ENCODE measurements around the gene DEXI. TPM values are rescaled to one million over a fixed set of nuclear protein-coding genes. Genes with fewer than 3 reads are reported as not detected.

The DEXI gene
- total and polyA plus RNA-seq, 12 donors, result 52.6 to 303 (median 97.1) TPM

GRCh38 chr16:10988879-10989278 is 46.6 kb upstream of the DEXI start:
- intact Hi-C loops (cut with DNase I), result no loop called here
- Histone ChIP-seq H3K27ac (no peak overlapping the region), H3K4me1 (replicated peaks in 1 of 2) (peaks cover 5 to 9% of the 10 kb centered on the region in 2 donors), H3K36me3 (replicated peaks in 1 of 2) (peaks cover 0 to 4% of the 10 kb centered on the region in 2 donors), H3K27me3 (no peaks in the 10 kb centered on the region), H3K4me3 (no peak overlapping the region), H3K9me3 (replicated peaks in 1 of 3) (no peaks in the 10 kb centered on the region)
- 76 to 91% (median 78%) methylated on average over 6 of the region's 6 CpGs for WGBS, 4 donors
- DNase-seq, result no peak
- TF ChIP-seq, protein P1, sequence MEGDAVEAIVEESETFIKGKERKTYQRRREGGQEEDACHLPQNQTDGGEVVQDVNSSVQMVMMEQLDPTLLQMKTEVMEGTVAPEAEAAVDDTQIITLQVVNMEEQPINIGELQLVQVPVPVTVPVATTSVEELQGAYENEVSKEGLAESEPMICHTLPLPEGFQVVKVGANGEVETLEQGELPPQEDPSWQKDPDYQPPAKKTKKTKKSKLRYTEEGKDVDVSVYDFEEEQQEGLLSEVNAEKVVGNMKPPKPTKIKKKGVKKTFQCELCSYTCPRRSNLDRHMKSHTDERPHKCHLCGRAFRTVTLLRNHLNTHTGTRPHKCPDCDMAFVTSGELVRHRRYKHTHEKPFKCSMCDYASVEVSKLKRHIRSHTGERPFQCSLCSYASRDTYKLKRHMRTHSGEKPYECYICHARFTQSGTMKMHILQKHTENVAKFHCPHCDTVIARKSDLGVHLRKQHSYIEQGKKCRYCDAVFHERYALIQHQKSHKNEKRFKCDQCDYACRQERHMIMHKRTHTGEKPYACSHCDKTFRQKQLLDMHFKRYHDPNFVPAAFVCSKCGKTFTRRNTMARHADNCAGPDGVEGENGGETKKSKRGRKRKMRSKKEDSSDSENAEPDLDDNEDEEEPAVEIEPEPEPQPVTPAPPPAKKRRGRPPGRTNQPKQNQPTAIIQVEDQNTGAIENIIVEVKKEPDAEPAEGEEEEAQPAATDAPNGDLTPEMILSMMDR (IDR thresholded peaks at IDR 0.05), result no peak
- TF ChIP-seq POLR2A (IDR thresholded peaks at IDR 0.05), result no peak

GRCh38 chr16:10988164-10988803 is 46.0 kb upstream of the DEXI start:
- H3K27me3 ChIP-seq, result no peaks in the 10 kb centered on the region
- no peak overlapping the region for H3K27ac ChIP-seq
- H3K9me3 ChIP-seq (replicated peaks in 1 of 3), result no peaks in the 10 kb centered on the region
- TF ChIP-seq POLR2A (IDR thresholded peaks at IDR 0.05), result no peak
- TF ChIP-seq, protein P1 (IDR thresholded peaks at IDR 0.05), result peak in 2 of 6 experiments; percentile 26 to 33
- 65 to 83% (median 78%) methylated on average over 6 to 7 of the region's 7 CpGs for WGBS, 4 donors
- peaks cover 5 to 9% of the 10 kb centered on the region in 2 donors for H3K4me1 ChIP-seq (replicated peaks in 1 of 2)
- no peak overlapping the region for H3K4me3 ChIP-seq
- DNase-seq, result no peak
- intact Hi-C loops (cut with DNase I), result no loop called here
- H3K36me3 ChIP-seq (replicated peaks in 1 of 2), result peaks cover 0 to 4% of the 10 kb centered on the region in 2 donors

GRCh38 chr16:10987361-10988163 is 45.3 kb upstream of the DEXI start:
- TF ChIP-seq, protein P1 (IDR thresholded peaks at IDR 0.05), result no peak
- TF ChIP-seq POLR2A (IDR thresholded peaks at IDR 0.05), result no peak
- WGBS, 4 donors, result 79 to 86% (median 83%) methylated on average over 11 of the region's 11 CpGs
- H3K4me1 ChIP-seq (replicated peaks in 1 of 2), result peaks cover 0 to 9% of the 10 kb centered on the region in 2 donors
- H3K27ac ChIP-seq, result no peak overlapping the region
- peaks cover 0 to 4% of the 10 kb centered on the region in 2 donors for H3K36me3 ChIP-seq (replicated peaks in 1 of 2)
- intact Hi-C loops (cut with DNase I), result no loop called here
- H3K4me3 ChIP-seq, result no peak overlapping the region
- no peaks in the 10 kb centered on the region for H3K9me3 ChIP-seq (replicated peaks in 1 of 3)
- no peaks in the 10 kb centered on the region for H3K27me3 ChIP-seq
- no peak for DNase-seq

GRCh38 chr16:10984509-10984908 is 42.2 kb upstream of the DEXI start:
- Histone ChIP-seq H3K9me3 (replicated peaks in 1 of 3) (no peaks in the 10 kb centered on the region), H3K27ac (no peak overlapping the region), H3K36me3 (replicated peaks in 1 of 2) (peaks cover 0 to 13% of the 10 kb centered on the region in 2 donors), H3K27me3 (no peaks in the 10 kb centered on the region), H3K4me1 (replicated peaks in 1 of 2) (no peaks in the 10 kb centered on the region), H3K4me3 (no peak overlapping the region)
- WGBS, 4 donors, result 84 to 97% (median 86%) methylated on average over 6 of the region's 6 CpGs
- DNase-seq, result no peak
- no peak for TF ChIP-seq POLR2A (IDR thresholded peaks at IDR 0.05)
- intact Hi-C loops (cut with DNase I), result no loop called here

Measured in adrenal gland (tissue), 12 donors.